HL-60/S4 (cell line): Measurements from ENCODE around the gene SLC35A3.

Source experiments
- in situ Hi-C: fragments of 300-500 bp; cut with MboI; formaldehyde crosslinking; loops from 2 replicates; pipeline ENCODE4 v1.14.3; 2022; ENCODE audit warnings: low sequenced_read_pairs

Gene SLC35A3

GRCh38 chr1:100074604-100075395 lies 105.0 kb downstream of the SLC35A3 start:
- in situ Hi-C loops = no loop called here

- in situ Hi-C loops = no loop called here
Measured at GRCh38 chr1:100075773-100076172, 106.0 kb downstream of the SLC35A3 start.

GRCh38 chr1:100076319-100076718 lies 106.5 kb downstream of the SLC35A3 start:
- in situ Hi-C loops = no loop called here

GRCh38 chr1:100076744-100077143 lies 106.9 kb downstream of the SLC35A3 start:
- in situ Hi-C loops = no loop called here

- in situ Hi-C loops = no loop called here
Measured at GRCh38 chr1:100077531-100077930, 107.7 kb downstream of the SLC35A3 start.

- in situ Hi-C loops = no loop called here
Measured at GRCh38 chr1:100080331-100080730, 110.5 kb downstream of the SLC35A3 start.
